ENCODE measurements around the gene SP110. TPM values are rescaled to one million over a fixed set of nuclear protein-coding genes. Genes with fewer than 3 reads are reported as not detected.
"Not testable (repeated sequence)": the region's sequence is repeated elsewhere in the genome, so short reads cannot be mapped to it uniquely, and the experiment has no call there.

SP110 gene
- total RNA-seq, 4 donors from 2014 or later = 13.3 to 61.3 (median 28.7) TPM

GRCh38 chr2:230225486-230225885, 5.7 kb upstream of the SP110 start, which contains the start of gene SP140:
Gene SP140 (plus strand): TSS chr2:230225736. CDS start chr2:230225845, 109 bp downstream.
- ATAC-seq (ENCODE audit: low FRiP score) (no peak), DNase-seq (ENCODE audit: low spot score) (no peak)
- TF ChIP-seq, protein P1, sequence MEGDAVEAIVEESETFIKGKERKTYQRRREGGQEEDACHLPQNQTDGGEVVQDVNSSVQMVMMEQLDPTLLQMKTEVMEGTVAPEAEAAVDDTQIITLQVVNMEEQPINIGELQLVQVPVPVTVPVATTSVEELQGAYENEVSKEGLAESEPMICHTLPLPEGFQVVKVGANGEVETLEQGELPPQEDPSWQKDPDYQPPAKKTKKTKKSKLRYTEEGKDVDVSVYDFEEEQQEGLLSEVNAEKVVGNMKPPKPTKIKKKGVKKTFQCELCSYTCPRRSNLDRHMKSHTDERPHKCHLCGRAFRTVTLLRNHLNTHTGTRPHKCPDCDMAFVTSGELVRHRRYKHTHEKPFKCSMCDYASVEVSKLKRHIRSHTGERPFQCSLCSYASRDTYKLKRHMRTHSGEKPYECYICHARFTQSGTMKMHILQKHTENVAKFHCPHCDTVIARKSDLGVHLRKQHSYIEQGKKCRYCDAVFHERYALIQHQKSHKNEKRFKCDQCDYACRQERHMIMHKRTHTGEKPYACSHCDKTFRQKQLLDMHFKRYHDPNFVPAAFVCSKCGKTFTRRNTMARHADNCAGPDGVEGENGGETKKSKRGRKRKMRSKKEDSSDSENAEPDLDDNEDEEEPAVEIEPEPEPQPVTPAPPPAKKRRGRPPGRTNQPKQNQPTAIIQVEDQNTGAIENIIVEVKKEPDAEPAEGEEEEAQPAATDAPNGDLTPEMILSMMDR (IDR thresholded peaks at IDR 0.05) = no peak

GRCh38 chr2:230224458-230224857, 4.7 kb upstream of the SP110 start:
- TF ChIP-seq, protein P1 (IDR thresholded peaks at IDR 0.05) = no peak
- ATAC-seq (ENCODE audit: low FRiP score) (no peak), DNase-seq (ENCODE audit: low spot score) (no peak)

- ATAC-seq (ENCODE audit: low FRiP score); DNase-seq (ENCODE audit: low spot score): not testable (repeated sequence)
Measured at GRCh38 chr2:230222829-230223228, 3.0 kb upstream of the SP110 start.

DNA sequence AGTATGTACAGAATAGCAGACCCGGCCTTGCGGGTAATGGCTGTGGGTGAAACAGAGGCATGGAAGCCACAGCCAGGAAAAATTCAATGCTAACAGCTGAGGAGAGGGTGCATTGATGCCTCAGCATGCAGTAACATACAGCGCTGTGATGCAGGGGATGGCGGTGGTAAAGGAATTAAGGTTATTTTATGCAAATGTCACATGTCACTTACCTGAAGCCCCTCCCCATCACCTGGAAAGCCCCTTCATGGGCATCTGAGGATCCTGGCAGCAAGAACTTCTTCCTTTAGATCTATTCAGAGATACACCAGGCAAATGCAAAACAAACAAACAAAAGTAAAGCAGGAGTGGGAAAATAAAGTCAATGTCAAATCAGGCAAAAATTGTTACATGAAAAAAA, 1.7 kb upstream of the SP110 start:
- DNase-seq (ENCODE audit: low spot score) (no peak), ATAC-seq (ENCODE audit: low FRiP score) (no peak)
- TF ChIP-seq, protein P1 (IDR thresholded peaks at IDR 0.05) = no peak

DNA sequence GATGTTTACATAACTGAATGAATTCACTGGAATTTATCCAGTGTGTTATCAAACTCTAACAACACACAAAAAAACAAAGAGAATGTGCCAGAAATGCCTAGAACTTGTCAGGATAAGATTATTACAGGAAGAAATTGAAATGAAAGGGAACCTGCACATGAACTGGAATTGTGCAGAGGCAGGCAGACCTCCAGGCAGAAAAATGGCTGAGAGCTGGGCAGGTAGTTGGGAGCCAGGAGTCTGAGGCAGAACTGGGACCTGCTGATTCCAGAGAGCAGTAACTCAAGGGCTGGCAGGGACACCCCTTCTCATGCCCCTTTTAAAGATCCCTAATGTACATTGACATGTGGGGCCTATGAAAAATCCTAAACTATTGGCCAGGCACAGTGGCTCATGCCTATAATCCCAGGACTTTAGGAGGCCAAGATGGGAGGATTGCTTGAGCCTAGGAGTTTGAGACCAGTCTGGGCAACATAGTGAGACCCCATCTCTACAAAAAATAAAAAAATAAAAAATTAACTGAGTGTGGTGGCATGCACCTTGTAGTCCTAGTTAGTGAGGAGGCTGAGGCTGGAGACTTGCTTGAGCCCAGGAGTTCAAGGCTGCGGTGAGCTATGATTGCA, 674 bp upstream of the SP110 start:
- TF ChIP-seq, protein P1 (IDR thresholded peaks at IDR 0.05) = no peak
- ATAC-seq (ENCODE audit: low FRiP score) (no peak), DNase-seq (ENCODE audit: low spot score) (no peak)

DNA sequence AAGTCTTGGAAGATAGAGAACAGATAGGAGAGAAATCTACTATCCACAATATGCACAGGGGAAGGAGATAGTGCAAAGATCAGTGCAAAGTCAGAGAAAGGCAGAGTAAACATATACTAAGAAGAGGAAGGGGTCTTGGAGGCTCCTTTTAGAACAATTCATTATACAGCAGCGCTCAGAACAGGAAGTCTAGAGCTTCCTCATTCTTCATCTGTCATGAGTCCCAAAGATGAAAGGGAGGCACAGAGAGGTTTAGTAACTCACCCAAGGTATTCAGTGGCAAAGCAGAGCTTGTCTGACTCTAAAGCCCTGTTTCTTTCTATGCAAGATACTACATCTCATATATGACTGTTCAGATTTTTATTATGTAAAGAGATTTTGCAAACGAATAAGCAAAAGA, 1.4 kb downstream of the SP110 start:
- ATAC-seq (ENCODE audit: low FRiP score) (no peak), DNase-seq (ENCODE audit: low spot score) (no peak)
- TF ChIP-seq, protein P1 (IDR thresholded peaks at IDR 0.05) = no peak

DNA sequence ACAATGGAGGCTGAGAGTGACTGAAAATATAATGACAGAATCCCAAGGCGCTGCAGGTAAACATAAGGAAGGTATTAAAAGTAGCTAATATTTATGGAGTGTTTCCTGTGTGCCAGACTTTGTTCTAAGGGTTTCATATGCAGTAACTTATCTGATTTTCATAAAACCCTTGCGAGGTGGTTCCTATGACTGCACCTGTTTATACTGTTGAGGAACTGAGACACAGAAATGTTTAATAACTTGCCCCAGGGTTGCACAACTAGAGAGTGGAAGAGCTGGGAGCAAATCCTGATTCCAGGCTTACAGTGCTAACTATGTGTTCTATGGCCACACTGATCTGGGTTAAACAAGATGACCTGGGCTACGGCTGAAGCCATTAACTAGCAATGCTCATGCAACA, 2.4 kb downstream of the SP110 start:
- TF ChIP-seq, protein P1 (IDR thresholded peaks at IDR 0.05) = no peak
- DNase-seq (ENCODE audit: low spot score) (no peak), ATAC-seq (ENCODE audit: low FRiP score) (no peak)
